ENCODE measurements around the gene SCARB2.
"Not testable (repeated sequence)": the region's sequence is repeated elsewhere in the genome, so short reads cannot be mapped to it uniquely, and the experiment has no call there.

Gene SCARB2

DNA sequence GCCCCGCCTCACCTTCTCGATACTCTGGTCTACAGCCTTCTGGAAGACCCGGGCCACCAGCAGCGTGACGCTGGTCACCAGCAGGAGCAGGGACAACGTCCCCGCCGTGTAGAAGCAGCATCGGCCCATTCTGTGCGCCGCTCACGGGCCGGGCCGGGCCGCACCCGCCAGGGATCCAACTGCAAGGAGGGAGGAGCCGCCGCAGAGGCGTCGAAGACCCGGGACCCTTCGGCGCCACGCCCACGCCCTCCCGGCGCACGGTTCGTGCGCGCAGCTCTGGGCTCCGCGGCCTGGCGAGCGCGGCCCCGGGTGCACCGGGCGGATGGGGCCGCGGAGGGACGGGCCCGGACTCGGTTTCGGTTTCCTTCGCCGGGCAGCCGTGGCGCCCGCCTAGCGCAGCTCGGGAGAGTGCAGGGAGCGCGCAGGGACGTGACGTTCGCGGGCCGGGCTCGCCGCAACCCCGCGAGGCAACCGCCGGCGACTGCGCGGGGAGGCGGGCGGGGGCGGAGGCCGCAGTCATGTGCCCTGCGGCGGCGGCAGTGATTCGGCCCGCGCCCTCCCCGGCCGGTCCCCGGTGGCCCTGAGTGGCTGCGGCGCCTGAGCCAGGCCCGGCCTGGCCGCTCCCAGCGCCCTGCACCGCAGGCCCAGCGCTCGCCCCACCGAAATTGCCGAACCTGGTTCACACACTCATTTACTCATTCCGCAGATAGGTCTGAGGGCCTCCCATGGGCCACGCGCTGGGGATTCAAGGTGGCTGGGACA, at the start of gene SCARB2:
Gene SCARB2 (minus strand): TSS at position 410 of the 762 bp plus-strand sequence. CDS start 281 bp downstream, at position 129.
- DNase-seq, result peak; percentile 66

- no peak for DNase-seq
Measured at GRCh38 chr4:76260571-76260970, 46.9 kb upstream of the SCARB2 start.

DNA sequence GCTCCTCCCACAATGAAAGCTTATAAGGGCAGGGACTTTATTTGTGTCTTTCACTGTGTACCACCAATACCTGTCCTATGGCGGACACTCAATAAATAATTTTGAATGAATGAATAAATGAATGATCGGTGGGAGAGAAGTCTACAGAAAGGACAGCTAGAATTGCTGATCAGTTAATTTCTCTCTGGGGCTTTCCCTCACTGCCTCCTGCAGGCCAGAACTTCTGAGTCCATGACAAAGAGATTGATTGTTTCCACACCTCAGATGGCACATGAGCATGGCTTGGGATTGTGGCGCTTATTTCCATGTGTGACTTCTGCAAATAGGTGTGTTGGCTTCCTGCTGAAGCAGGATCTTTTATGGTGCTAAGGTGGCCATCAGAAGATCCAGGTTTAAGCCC, 44.2 kb upstream of the SCARB2 start:
- no peak for DNase-seq

DNA sequence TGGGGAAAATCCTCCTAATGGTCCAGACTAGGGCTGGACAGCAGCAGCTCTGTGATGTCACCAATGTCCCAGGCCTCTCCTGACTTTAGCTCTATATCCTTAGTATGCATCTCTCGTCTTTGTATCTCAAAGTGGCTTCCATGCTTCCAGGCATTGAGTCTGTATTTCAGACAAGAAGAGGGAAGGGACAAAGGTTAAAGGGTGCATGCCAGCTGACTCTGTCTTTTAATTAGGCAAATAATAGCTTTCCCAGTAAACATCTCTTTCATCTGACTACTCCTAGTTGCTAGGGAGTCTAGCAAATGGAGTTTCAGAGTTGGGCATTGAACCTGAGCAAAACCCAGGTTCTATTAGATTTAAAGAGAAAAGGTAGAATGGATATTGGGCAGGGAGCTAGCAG, 43.3 kb upstream of the SCARB2 start:
- DNase-seq, result no peak

GRCh38 chr4:76256032-76256431, 42.4 kb upstream of the SCARB2 start:
- no peak for DNase-seq

DNA sequence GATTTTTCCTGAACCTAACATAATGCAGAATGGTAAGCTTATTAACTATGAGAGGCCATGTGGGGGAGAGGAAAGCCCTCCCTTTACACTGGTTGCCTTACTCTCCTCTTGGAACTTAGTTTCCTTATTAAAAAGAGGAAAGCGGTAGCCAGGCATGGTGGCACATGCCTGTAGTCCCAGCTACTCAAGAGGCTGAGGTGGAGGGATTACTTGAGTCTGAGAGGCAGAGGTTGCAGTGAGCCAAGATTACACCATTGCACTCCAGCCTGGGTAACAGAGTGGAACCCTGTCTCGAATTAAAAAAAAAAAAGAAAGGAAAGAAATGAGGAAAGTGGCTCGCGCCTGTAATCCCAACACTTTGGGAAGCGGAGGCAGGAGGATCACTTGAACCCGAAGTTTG, 39.9 kb upstream of the SCARB2 start:
- no peak for DNase-seq

DNA sequence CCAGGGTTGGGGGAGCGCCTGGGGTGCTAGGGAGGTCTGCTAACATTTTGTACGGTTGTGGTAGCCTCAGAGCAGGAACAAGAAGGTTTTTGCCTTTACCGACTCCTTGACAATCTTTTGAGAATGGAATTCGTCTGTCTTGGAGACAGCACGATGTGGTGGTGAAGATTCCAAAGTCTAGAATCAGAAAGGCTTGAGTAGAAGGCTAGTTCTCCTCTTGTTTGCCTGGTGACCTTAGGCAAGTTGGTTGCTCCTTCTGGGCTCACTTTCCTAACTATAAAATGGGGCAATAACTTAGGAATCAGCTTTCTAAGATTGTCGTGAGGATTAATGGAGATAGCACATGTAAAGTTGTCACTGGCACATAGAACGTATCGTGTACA, 38.6 kb upstream of the SCARB2 start:
- no peak for DNase-seq

DNA sequence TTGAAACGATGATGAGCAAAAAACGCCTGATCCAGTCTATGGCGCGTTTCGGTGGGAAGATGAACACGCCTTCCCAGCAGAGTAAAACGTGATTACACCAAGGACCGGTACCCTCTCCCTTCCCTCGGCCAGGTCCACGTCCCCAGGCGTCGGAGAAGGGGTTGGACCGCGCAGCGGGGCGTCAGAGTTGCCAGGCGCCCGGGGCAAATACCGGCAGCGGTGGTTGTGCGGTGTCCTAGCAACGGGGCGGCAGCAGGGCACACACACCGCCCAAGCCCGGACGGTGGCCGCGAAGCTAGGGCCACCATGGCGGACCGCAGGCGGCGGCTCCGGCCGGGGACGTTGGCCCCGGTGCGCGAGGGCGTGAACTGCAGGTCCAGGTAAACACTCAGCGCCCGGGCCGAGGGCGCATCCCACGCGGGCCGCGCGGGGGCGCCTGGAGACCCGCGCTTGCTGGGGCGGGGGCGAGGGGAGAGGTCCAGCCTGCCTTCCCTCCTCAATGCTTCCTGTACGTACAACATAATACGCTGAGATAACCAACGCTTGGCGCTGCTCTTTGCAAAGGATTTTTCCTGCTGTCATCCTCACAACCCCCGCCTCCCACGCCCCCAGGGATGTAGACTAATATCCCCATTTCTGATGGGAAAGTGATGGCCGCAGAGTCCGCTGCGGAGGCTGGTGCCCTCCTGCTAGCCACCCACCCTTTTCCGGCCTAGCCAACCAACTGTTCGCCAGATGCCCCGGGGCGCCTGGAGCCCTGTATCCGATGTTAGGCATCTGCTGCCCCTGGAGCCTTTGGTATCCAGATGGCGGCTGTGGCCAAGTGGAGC, 38.0 kb upstream of the SCARB2 start, which contains the start of gene FAM47E:
Gene FAM47E (plus strand): TSS at position 281 of the 830 bp plus-strand sequence. CDS start 26 bp downstream, at position 307.
- peak; percentile 78 for DNase-seq

GRCh38 chr4:76250962-76251361, 37.3 kb upstream of the SCARB2 start:
- DNase-seq, result peak; percentile 21

DNA sequence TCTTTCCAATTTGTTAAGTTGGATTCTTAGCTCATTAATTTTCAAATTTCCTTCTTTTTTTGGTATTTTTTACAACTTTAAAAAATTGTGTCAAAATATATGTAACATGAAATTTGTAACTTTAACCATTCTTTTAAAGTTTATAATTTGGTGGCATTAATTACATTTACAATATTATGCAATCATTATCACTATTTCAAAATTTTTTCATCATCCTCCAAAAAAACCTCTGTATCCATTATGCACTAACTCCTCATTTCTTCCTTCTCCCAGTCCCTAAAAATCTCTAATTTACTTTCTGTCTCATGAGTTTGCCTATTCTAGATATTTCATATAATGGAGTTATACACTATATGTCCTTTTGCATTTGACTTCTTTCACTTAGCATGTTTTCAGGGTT, 33.2 kb upstream of the SCARB2 start:
- no peak for DNase-seq

DNA sequence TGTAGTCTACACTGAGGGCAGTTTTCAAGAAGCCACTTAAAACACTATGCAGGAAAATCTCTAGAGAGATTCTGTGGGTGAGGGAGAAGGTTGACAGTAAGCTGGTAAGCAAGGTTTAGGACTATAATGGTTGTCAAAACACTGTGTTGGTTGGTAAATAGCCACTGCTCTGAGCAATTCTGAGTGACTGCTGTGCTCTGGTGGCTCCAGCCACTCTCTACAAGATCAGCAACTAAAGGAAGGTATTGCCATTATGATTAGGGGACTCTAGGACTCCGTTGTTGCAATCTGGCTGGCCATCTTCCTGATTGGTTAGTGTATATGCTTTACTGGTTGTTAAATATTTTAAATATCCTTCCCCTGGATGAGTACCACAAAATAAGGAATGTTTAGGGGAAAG, 32.4 kb upstream of the SCARB2 start:
- no peak for DNase-seq

GRCh38 chr4:76243877-76244276, 30.3 kb upstream of the SCARB2 start:
- not testable (repeated sequence) for DNase-seq

- DNase-seq, result no peak
Measured at GRCh38 chr4:76240236-76240635, 26.6 kb upstream of the SCARB2 start.

- DNase-seq, result no peak
Measured at GRCh38 chr4:76238701-76239100, 25.1 kb upstream of the SCARB2 start.

DNA sequence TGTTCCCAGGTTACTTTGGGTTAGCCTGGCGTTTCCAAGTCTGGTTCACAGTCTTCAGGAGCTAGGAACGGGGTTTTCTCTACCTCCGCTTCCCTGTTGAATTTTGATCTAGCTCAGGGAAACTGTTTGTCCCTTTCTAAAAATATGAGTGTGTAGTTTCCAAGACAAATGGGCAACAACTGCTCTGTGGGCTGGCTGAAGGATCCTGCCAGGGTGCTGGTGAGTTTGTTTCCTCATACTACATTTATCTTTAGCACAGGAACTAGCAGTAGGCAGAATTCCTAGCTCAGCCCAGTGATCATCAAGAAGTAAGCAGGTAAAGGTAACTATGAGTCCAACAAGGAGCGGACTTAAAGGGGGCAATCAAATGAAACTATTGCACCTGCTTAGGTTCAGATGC, 24.6 kb upstream of the SCARB2 start:
- no peak for DNase-seq

DNA sequence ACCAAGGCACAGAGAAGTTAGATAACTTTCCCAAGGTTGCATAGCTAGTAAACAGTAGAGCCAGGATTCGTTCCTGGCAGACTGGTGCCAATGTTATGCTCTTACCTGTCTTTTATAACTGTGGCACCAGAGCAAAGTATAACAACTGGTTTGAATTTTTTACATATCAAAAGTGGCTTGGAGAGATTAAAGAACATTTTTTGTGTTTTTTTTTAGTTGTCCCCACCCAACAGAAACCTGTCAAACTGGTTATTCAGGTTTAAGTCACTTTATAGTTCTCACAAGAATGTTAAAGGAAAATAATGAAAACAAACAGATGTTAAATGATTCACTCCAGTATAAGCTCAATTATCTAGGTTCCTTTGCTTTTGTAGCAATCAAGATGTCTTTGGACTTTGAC, 22.3 kb upstream of the SCARB2 start:
- no peak for DNase-seq

DNA sequence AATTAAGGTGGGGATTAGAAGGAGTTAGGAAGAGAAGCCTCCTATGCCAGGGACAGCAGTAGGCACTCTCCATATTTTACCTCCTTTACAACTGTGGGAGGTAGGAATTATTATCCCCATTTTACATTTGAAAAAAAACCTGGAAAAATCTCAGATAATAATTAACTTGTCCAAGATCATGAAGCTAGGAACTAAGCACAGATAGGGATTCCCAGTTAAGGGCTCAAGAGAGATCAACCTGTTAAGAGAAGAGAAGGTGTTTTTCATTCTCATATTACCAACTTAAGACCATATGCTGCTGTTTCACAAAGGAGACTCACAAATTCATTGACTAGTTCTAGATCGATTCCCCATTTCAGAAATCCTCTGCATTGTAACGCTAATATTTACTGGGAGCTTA, 21.8 kb upstream of the SCARB2 start:
- DNase-seq, result no peak

DNA sequence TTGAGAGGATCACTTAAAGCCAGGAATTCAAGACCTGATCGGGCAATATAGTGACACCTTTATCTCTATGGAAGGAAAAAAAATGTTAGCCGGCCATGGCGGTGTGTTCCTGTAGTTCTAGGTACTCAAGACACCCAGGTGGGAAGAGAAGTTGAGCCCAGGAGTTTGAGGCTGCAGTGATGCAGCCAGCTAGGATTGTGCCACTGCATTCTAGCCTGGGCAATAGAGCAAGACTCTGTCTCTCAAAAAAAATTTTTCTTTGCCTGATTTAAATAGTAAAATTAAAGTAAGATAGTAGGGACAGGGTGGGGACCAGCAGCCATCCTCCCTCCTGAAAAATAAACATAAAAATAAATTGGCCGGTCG, 21.0 kb upstream of the SCARB2 start:
- no peak for DNase-seq

DNA sequence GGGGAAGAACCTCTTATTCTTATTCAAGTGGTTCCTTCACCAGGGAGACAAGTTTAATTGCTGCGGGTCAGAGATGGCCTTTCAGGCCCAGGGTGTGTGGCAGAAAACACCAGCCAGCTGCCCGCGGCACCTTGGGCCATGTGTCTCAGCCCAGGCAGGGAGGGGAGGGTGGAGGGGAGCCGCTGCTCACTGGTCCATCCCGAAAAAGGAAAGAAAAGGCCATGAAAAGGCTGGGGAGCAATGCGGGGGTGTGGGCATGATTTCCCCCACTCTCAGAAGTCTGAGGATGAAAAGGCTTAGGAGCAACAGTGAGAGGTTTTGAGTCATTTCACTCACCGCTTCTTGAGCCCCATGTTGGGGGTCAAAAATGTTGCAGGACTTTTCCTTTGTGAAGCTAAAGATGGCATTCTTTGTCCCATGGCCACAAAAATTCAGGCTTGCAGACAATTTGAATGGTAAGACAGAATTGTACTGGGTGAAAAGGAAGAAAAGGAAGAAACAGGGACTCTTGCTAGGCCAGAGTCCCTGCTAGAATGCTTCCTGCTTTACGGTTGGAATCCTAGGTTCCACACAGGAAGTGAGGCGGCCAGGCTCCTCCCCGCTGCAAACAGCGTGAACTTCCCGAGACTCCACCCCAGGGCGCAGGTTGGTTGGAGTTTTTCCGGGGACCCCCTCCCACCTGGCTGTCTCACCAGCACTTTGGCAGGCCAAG, 20.5 kb upstream of the SCARB2 start:
- no peak for DNase-seq

GRCh38 chr4:76233529-76233928, 19.9 kb upstream of the SCARB2 start:
- no peak for DNase-seq

GRCh38 chr4:76233083-76233482, 19.5 kb upstream of the SCARB2 start:
- DNase-seq, result no peak

DNA sequence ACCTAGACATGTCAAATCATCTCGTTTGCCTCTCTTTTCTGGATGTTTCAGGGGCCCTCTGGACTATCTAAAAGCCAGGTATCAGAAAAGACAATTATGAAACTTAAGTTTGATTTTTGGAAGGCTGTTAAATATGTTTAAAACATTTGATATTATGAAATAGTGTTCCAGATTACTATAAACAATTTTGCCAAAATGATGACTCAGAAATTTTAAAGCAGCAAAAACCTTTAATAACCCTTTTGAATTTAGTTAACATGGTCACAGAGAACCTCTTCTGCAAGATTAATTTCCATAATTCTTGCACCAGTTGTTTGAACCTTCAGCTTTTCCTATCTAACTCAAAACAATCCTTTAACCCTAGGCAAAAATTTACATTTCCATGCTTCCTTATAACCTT, 19.1 kb upstream of the SCARB2 start:
- no peak for DNase-seq

GRCh38 chr4:76226418-76226817, 12.8 kb upstream of the SCARB2 start:
- no peak for DNase-seq

DNA sequence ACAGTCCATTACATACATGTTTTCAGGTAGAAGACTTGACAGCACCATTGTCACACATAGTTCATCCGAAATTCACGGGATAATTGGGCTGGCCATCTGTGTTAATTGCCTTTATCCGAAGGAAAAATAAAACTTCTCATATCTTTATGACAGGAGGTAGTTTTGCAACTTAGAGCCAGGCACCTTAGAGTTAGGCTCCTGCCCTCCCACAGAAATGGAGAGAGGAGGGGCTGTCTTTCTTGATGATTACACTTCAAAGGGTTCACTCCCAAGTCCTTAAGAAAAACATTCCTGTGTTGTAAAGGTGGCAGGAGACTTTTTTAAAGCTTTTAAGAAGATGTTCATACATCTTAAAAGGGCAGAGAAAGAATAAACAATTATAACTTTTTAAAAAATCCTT, 10.5 kb upstream of the SCARB2 start:
- no peak for DNase-seq
